Breast epithelium (tissue), 3 donors: ENCODE measurements around the gene REC114.

Experiments used
- POLR2A ChIP-seq: fragments of 450-650 bp; IDR thresholded peaks from one replicate; pipeline ENCODE4 v1.6.1; 2016; ENCODE audit warnings: antibody characterized with exemption, mild to moderate bottlenecking, moderate library complexity
- POLR2AphosphoS5 ChIP-seq, 3 donors: sonication (generic); formaldehyde crosslinking; IDR thresholded peaks; one replicate each; pipeline ENCODE4 v1.6.1; 2017; ENCODE audit warnings: antibody characterized with exemption in 3 of 3

GRCh38 chr15:73530649-73531048 lies 87.7 kb downstream of the REC114 start:
- TF ChIP-seq POLR2A (no peak), POLR2AphosphoS5 (IDR thresholded peaks at IDR 0.05) (no peak)
